VCaP (cell line): ENCODE results near the gene TNFRSF8.

Experiments used
- H3K27ac ChIP-seq: fragments of 450-650 bp; 2 replicates; pipeline ENCODE4 v1.5.1; 2017
- CTCF ChIP-seq: fragments of 450-650 bp; conservative IDR thresholded peaks from 2 replicates; pipeline ENCODE4 v1.5.1; 2017; ENCODE audit warnings: mild to moderate bottlenecking, moderate library complexity

The TNFRSF8 gene

GRCh38 chr1:12125422-12126355 lies 62.6 kb downstream of the TNFRSF8 start:
- no peak for TF ChIP-seq CTCF

GRCh38 chr1:12126781-12127180 lies 63.7 kb downstream of the TNFRSF8 start:
- H3K27ac ChIP-seq = no peak overlapping the region

More at GRCh38 chr1:12125422-12126355, 62.6 kb downstream of the TNFRSF8 start:
- H3K27ac ChIP-seq = no peak overlapping the region

GRCh38 chr1:12127206-12127810 lies 64.2 kb downstream of the TNFRSF8 start:
- H3K27ac ChIP-seq = no peak overlapping the region
- no peak for TF ChIP-seq CTCF

More at GRCh38 chr1:12126781-12127180, 63.7 kb downstream of the TNFRSF8 start:
- TF ChIP-seq CTCF = no peak

GRCh38 chr1:12128120-12128519 lies 65.0 kb downstream of the TNFRSF8 start:
- TF ChIP-seq CTCF = no peak
- no peak overlapping the region for H3K27ac ChIP-seq

- TF ChIP-seq CTCF = no peak
Observed at GRCh38 chr1:12129624-12130023, 66.5 kb downstream of the TNFRSF8 start.

GRCh38 chr1:12130466-12131130 lies 67.5 kb downstream of the TNFRSF8 start:
- H3K27ac ChIP-seq = no peak overlapping the region
- TF ChIP-seq CTCF = no peak

More at GRCh38 chr1:12129624-12130023, 66.5 kb downstream of the TNFRSF8 start:
- H3K27ac ChIP-seq = no peak overlapping the region

GRCh38 chr1:12132078-12132477 lies 69.0 kb downstream of the TNFRSF8 start:
- no peak overlapping the region for H3K27ac ChIP-seq
- TF ChIP-seq CTCF = no peak
